G401.6 (cell line): ENCODE results near the gene PRDX5.
A peak's percentile ranks its signal among the peaks of the same experiment; 100 is the strongest.

ENCODE experiments used
- FAIRE-seq: peaks from 2 replicates; lab custom pipeline; 2012; peaks lifted over from hg19 to GRCh38; lab: Jason Lieb, UNC

The PRDX5 gene

DNA sequence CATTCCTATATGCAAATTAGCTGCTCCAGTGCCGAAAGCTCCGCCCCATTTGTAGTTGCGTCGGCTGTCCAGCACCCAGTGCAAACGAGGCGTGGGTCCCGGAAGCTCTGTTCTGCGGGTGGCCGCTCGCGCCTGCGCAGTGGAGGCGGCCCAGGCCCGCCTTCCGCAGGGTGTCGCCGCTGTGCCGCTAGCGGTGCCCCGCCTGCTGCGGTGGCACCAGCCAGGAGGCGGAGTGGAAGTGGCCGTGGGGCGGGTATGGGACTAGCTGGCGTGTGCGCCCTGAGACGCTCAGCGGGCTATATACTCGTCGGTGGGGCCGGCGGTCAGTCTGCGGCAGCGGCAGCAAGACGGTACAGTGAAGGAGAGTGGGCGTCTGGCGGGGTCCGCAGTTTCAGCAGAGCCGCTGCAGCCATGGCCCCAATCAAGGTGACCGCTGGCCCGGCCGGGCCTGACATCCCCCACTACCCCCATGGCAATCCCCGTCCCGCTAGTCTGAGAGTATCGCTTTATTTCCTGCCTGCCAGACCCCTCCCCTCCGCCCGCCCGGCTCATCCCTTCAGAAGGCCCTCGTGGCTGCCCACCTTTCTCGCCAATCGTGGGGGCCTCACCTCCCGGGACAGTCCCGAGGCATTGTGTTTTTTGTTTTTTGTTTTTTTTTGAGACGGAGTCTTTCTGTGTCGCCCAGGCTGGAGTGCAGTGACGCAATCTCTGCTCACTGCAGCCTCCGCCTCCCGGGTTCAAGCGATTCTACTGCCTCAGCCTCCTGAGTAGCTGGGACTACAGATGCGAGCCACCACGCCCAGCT, at the start of gene PRDX5:
PRDX5 (plus strand) TSS at position 161 of the 805 bp plus-strand sequence; CDS start at position 256, 95 bp downstream.
- FAIRE-seq: no peak

DNA sequence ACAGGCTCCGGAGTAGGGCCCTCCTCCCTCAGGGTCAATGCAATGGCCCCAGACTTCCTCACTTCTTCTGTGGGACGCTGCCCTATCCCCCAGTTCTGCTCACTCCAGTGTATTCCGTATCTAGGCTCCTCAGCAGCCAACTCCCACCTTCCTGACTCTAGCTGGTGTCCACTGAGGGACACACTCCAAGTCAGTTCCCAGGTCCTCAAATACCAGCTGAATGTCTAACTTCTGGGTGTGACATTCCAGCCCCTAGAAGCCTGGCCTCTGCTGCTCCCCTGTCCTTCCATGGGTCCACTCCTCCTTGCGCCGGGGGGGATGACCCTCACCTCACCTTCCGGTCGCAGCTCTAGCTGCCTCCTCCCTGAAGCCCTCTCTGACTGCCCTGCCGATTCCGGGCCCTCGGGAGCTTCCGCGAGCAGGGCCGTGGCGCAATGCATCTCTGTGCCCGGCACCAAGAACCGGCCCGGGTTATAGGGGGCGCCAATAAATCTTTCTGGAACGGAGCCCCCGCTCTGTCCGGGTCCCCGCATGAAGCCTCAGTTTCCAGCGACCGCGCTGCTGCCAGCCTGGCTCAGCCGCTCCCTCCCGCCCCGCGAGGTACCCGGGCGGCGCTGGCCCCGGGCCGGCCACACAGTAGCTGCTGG, 48.9 kb upstream of the PRDX5 start:
- no peak for FAIRE-seq

- peak; percentile 98 for FAIRE-seq
These were observed 48.2 kb upstream of the PRDX5 start for GRCh38 chr11:64269540-64270220.

DNA sequence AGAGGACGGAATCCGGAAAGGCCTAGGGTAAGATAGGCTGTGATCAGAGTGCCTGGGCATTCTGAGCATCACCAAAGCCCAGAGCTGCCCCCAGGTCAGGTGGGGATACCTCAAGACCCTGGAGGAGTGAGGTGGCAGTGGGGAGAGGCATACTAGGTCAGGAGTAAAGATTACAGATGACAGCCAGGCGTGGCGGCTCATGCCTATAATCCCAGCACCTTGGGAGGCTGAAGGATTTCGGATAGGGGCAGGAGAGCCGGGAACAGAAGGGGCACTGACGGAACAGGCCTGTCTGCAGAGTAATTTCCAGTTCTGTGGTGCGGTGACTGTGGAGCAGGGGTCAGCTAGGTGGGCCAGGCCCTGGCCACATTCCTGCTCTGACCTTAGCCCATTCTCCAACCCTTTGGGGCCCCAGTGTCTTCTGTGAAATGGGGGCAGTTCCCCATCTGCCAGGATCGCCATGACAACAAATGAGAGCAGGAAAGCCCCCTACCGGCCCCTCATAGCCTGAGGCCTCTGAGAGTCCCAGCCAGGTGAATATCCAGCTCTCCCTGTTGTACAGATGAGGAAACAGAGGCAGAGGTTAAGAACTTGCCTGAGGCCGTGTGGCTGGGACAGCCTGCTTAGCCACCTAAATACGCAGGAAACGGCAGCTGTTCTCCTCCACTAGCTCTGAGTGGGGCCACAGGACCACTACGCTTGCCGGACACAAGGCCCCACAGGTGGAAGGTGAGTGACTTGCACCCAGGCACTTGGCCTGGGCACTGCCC, 42.7 kb upstream of the PRDX5 start:
- no peak for FAIRE-seq

GRCh38 chr11:64275841-64276240, 42.1 kb upstream of the PRDX5 start:
- FAIRE-seq: no peak

- FAIRE-seq: no peak
These were observed 41.1 kb upstream of the PRDX5 start for GRCh38 chr11:64276653-64277431.

GRCh38 chr11:64278576-64279190, 39.2 kb upstream of the PRDX5 start:
- FAIRE-seq: no peak

DNA sequence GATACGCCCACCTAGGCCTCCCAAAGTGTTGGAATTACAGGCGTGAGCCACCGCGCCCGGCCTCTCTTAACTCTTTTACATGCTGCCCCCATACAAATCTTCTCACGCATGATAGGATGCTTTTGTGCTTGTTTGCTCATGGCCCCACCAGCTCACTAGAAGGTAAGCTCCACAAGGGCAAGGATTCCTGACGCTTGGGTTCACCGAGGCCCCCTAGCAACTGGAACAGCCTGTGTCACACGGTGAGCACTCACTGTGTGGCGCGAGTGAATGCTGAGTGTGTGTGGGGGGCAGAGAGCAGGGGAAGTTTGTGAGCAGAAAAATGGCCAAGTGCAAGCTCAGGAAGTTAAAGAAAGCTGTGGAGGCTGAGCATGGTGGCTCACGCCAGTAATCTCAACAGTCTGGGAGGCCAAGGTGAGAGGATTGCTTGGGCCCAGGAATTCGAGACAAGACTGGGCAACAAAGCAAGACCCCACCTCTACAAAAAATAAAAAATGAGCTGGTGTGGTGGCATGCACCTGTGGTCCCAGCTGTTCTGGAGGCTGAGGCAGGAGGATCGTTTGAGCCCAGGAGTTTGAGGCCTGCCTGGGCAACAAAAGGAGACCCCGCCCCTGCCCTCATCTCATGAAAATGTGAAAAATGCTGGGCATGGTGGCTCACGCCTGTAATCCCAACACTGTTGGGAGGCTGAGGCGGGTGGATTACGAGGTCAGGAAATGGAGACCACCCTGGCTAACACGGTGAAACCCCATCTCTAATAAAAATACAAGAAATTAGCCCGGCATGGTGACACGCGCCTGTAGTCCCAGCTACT, 35.8 kb upstream of the PRDX5 start:
- no peak for FAIRE-seq

- FAIRE-seq: no peak
These were observed 34.8 kb upstream of the PRDX5 start for GRCh38 chr11:64283092-64283491.

DNA sequence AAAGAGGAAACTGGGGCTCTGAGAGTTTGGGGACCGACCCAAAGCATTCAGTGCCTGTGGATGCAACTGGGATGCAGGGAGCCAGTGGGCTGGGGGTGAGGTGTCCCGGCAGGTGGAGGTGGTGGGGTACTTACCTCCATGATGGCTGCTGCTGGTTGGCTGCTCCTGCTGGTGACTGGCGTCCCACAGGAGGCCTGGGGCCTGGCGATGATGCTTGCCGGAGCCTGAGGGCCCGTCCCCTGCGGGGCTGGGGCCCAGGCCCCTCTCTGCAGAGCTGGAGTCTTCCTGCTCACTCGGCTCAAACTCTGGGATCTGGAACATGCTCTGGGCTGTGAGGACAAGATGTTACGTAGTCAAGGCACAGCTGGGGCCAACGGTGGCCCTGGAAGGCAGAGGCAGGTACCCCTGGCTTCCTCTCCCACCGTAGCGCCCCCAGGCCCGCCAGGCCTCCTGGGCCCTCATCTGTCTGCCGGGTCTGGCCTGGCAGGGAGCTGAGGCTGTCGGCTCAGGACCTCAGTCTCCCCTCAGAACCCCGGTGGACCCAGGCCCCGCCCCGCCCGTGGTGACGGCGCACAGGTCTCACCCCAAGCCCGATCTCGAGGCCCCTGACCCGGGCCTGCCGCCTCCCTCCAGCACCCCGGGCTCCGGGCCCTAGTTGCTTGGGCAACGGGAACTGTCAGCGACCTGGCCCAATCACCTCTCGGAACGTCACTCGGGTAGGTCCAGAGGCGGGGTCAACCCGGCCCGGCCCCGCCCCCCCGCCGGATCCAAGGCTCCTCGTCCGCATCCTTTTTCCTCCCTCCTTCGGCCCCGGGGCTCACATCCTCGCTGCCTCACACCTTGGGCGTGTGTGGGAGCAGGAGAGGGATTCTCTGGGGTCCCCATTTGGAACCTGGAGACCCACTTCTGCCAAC, 33.6 kb upstream of the PRDX5 start, which contains the start of gene BAD:
BAD (minus strand) TSS at position 618 of the 914 bp plus-strand sequence; CDS start at position 321, 297 bp downstream.
- FAIRE-seq: peak; percentile 87

- no peak for FAIRE-seq
These were observed 32.7 kb upstream of the PRDX5 start, which contains the start of gene GPR137 for GRCh38 chr11:64284962-64285884. Gene GPR137, plus strand, starts transcription at chr11:64285848. Its CDS starts 677 bp downstream, at chr11:64286525.

- FAIRE-seq: no peak
These were observed 31.8 kb upstream of the PRDX5 start for GRCh38 chr11:64285885-64286800.

- no peak for FAIRE-seq
These were observed 31.1 kb upstream of the PRDX5 start for GRCh38 chr11:64286801-64287159.

DNA sequence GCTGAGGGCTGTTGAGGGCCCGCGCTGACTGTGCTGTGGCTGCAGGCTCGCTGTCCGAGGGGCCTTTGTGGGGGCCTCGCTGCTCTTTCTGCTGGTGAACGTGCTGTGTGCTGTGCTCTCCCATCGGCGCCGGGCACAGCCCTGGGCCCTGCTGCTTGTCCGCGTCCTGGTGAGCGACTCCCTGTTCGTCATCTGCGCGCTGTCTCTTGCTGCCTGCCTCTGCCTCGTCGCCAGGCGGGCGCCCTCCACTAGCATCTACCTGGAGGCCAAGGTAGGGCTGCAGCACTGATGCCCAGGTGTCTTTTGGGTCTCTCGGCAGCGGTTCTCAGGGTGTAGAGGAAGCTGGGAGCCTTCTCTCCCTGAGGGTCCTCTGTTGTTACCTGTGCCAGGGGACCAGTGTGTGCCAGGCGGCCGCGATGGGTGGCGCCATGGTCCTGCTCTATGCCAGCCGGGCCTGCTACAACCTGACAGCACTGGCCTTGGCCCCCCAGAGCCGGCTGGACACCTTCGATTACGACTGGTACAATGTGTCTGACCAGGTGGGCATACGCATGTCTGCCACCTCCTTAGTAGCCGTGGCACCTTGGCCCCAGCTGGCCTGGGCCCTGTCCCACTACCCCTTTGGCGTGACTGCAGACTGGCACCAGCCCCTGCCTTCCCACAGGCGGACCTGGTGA, 30.1 kb upstream of the PRDX5 start:
- no peak for FAIRE-seq

DNA sequence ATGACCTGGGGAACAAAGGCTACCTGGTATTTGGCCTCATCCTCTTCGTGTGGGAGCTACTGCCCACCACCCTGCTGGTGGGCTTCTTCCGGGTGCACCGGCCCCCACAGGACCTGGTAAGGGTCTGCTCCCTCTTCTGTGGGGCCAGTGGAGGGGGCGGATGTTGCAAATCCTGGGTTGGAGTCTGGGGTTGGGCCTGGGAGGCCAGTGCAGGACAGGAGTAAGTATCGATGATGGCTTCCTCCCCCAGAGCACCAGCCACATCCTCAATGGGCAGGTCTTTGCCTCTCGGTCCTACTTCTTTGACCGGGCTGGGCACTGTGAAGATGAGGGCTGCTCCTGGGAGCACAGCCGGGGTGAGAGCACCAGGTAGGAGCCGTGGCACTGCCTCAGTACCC, 29.6 kb upstream of the PRDX5 start:
- no peak for FAIRE-seq

DNA sequence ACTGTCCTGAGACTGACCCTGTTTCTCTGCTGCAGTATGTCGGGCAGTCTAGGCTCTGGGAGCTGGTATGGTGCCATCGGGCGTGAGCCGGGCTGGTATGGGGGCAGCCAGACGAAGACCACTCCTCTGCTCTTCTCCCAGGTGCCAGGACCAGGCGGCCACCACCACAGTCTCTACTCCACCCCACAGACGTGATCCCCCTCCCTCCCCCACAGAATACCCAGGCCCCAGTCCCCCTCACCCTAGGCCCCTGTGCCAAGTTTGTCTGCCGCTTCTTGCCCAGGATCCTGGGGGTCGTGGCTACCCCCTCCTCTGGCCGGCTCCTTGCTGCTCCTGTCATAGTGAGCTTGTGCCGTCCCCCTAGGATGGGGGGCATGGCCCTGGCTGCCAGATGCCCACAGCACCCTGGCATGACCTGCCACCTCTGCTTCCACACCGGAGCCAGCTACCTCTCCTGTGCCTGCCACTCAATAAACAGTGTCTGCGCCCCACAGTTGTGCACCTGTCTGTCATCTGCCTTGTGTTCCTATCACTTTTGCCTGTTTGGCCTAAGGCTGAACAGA, 28.8 kb upstream of the PRDX5 start:
- FAIRE-seq: no peak
